ENCODE data around the gene GPC4.

GRCh38 chrX:133444196-133444595 lies 28.9 kb upstream of the GPC4 start:
- no peak for TF ChIP-seq CTCF (IDR thresholded peaks at IDR 0.05; ENCODE audit: extremely low read depth in 1 of 2, insufficient read depth in 1 of 2, low read depth in 1 of 2, low read length in 2 of 2)
- no peak for TF ChIP-seq POLR2AphosphoS5 (IDR thresholded peaks at IDR 0.05; ENCODE audit: insufficient read depth, low read depth, low read length)
- TF ChIP-seq MAX (IDR thresholded peaks at IDR 0.05; ENCODE audit: insufficient read depth, insufficient read length) = no peak
- TF ChIP-seq POLR2A (IDR thresholded peaks at IDR 0.05; ENCODE audit: low read depth, low read length) = no peak
- TF ChIP-seq JUN (IDR thresholded peaks at IDR 0.05; ENCODE audit: borderline replicate concordance, insufficient read depth, insufficient read length, low read depth) = no peak

All from endothelial cell of umbilical vein (primary cell).